ENCODE measurements around the gene HORMAD2. TPM values are rescaled to one million over a fixed set of nuclear protein-coding genes. Genes with fewer than 3 reads are reported as not detected.
A peak's percentile ranks its signal among the peaks of the same experiment; 100 is the strongest.
"Not testable (repeated sequence)": the region's sequence is repeated elsewhere in the genome, so short reads cannot be mapped to it uniquely, and the experiment has no call there.

HORMAD2 gene
- total RNA-seq, 1 experiment from 2014 or later: not detected

DNA sequence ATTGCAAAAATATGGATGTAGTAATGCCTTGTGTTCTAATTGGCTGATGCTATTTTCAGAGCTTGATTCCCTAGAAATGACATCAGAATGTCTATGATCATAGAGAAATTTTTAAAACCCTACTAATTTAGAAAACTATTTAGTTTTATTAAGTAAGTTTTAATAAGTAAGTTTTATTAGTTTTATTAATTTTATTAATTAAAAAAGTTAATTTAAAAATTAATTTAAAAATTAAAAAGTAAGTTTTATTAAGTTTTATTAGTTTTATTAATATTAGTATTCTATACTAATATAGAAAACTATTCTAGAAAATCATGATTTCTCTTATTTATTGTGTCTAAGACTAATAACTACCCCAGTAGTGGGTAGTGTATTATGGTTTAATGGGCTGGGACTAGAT is 8.2 kb downstream of the HORMAD2 start:
- no peak for DNase-seq (ENCODE audit: low read depth)
- in situ Hi-C loops (cut with HindIII; ENCODE audit: low pct_unique_long_range_greater_than_20kb, low sequenced_read_pairs): no loop called here

GRCh38 chr22:30089655-30089974 is 9.4 kb downstream of the HORMAD2 start:
- peak; percentile 29 for DNase-seq (ENCODE audit: low read depth)
- in situ Hi-C loops (cut with HindIII; ENCODE audit: low pct_unique_long_range_greater_than_20kb, low sequenced_read_pairs): no loop called here

DNA sequence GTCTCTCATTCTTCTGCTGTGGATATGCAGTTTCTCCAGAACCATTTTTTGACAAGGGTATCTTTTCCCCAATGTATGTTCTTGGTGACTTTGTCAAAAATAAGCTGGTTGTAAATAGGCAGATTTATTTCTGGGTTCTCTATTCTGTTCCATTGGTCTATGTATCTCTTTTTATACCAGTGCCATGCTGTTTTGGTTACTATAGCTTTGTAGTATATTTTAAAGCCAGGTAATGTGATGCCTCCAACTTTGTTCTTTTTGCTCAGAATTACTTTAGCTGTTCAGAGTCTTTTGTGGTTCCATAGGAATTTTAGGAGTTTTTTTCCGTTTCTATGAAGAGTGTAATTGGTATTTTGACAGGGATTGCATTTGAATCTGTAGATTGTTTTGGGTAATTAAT is 12.4 kb downstream of the HORMAD2 start:
- DNase-seq (ENCODE audit: low read depth): no peak
- in situ Hi-C loops (cut with HindIII; ENCODE audit: low pct_unique_long_range_greater_than_20kb, low sequenced_read_pairs): no loop called here

GRCh38 chr22:30094804-30095203 is 14.5 kb downstream of the HORMAD2 start:
- in situ Hi-C loops (cut with HindIII; ENCODE audit: low pct_unique_long_range_greater_than_20kb, low sequenced_read_pairs): no loop called here

DNA sequence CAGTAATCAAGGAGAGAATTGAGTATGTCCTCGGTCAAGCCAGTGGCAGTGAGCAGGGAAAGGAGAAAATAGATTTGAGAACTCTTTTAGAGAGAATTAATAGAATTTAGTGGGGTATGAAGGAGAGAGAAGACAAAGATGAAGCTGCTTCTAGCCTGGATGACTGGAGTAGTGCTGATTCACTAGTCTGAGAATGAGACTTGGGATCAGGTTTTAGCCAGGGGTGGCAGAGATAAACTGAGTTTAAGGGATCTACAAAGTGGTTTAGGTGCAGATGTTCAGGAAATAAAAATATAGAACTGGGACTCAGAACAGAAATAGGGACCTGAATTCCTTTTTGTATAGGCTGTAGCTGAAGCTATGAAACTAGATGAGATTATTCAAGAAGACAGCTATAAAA is 17.6 kb downstream of the HORMAD2 start:
- DNase-seq (ENCODE audit: low read depth): no peak
- in situ Hi-C loops (cut with HindIII; ENCODE audit: low pct_unique_long_range_greater_than_20kb, low sequenced_read_pairs): no loop called here

More at GRCh38 chr22:30094804-30095203, 14.5 kb downstream of the HORMAD2 start:
- no peak for DNase-seq (ENCODE audit: low read depth)

GRCh38 chr22:30100770-30101169 is 20.5 kb downstream of the HORMAD2 start:
- DNase-seq (ENCODE audit: low read depth); in situ Hi-C loops (cut with HindIII; ENCODE audit: low pct_unique_long_range_greater_than_20kb, low sequenced_read_pairs): not testable (repeated sequence)

- DNase-seq (ENCODE audit: low read depth): no peak
- in situ Hi-C loops (cut with HindIII; ENCODE audit: low pct_unique_long_range_greater_than_20kb, low sequenced_read_pairs): no loop called here
Observed at GRCh38 chr22:30104501-30105156, 24.4 kb downstream of the HORMAD2 start.

GRCh38 chr22:30105483-30105882 is 25.2 kb downstream of the HORMAD2 start:
- no peak for DNase-seq (ENCODE audit: low read depth)
- in situ Hi-C loops (cut with HindIII; ENCODE audit: low pct_unique_long_range_greater_than_20kb, low sequenced_read_pairs): no loop called here

- DNase-seq (ENCODE audit: low read depth): no peak
- in situ Hi-C loops (cut with HindIII; ENCODE audit: low pct_unique_long_range_greater_than_20kb, low sequenced_read_pairs): no loop called here
Observed at GRCh38 chr22:30113494-30113893, 33.2 kb downstream of the HORMAD2 start.

- no peak for DNase-seq (ENCODE audit: low read depth)
- in situ Hi-C loops (cut with HindIII; ENCODE audit: low pct_unique_long_range_greater_than_20kb, low sequenced_read_pairs): no loop called here
Observed at GRCh38 chr22:30114361-30114760, 34.1 kb downstream of the HORMAD2 start.

DNA sequence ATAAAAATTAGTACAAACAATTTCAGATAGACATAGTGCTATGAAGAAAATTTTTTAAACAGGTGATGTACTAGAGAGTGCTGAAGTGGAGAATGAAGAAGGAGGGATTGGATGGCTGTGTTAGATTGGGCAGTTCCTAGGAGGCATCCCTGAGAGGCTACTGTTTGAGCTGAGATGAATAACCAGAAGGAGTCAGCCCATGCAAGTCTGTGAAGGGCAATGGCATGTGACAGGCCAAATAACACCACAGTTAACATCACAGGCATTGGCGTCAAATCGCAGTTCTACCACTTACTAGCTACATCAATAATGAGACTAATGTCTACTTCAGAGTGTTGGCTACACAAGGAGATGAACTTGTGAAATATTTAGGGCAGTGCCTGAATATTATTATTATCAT is 35.4 kb downstream of the HORMAD2 start:
- in situ Hi-C loops (cut with HindIII; ENCODE audit: low pct_unique_long_range_greater_than_20kb, low sequenced_read_pairs): no loop called here
- peak; percentile 12 for DNase-seq (ENCODE audit: low read depth)

DNA sequence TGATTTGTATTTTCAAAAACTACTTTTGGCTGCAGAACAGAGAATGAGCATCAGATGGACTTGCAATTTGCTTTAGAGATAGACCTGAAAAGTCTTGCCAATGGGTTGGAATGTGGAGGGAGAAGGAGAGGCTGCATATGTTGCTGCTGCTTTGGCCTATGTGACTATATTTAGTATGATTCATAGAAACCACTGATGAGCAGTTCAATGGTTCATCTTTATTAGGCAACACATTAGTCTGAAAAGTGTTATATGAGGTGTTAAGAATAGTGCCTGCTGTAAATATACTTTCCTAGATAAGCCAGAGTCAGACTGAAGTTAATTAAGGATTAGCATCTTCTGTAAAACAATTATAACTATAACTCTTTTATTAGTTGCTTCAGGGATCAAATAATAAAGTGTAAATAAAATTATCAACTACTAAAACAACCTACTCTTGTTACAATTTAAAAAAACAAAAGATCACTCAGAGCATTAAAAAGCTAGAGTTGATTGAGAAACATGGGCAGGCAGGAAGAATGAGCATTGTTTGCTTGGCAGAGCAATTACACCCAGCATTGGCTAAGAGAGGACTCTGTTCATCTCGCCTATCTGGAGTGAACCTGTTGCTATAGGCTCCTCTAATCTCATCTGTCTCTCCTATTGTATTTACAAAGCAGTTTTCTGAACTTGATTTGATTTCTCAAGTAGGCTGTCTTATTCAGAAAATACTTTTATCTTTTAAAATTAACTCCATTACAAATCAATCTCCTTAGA is 36.3 kb downstream of the HORMAD2 start:
- in situ Hi-C loops (cut with HindIII; ENCODE audit: low pct_unique_long_range_greater_than_20kb, low sequenced_read_pairs): no loop called here
- no peak for DNase-seq (ENCODE audit: low read depth)

GRCh38 chr22:30117256-30117655 is 37.0 kb downstream of the HORMAD2 start:
- DNase-seq (ENCODE audit: low read depth): no peak
- in situ Hi-C loops (cut with HindIII; ENCODE audit: low pct_unique_long_range_greater_than_20kb, low sequenced_read_pairs): no loop called here

GRCh38 chr22:30118291-30118690 is 38.0 kb downstream of the HORMAD2 start:
- DNase-seq (ENCODE audit: low read depth): no peak
- in situ Hi-C loops (cut with HindIII; ENCODE audit: low pct_unique_long_range_greater_than_20kb, low sequenced_read_pairs): no loop called here

GRCh38 chr22:30121960-30122359 is 41.7 kb downstream of the HORMAD2 start:
- DNase-seq (ENCODE audit: low read depth): no peak
- in situ Hi-C loops (cut with HindIII; ENCODE audit: low pct_unique_long_range_greater_than_20kb, low sequenced_read_pairs): no loop called here

DNA sequence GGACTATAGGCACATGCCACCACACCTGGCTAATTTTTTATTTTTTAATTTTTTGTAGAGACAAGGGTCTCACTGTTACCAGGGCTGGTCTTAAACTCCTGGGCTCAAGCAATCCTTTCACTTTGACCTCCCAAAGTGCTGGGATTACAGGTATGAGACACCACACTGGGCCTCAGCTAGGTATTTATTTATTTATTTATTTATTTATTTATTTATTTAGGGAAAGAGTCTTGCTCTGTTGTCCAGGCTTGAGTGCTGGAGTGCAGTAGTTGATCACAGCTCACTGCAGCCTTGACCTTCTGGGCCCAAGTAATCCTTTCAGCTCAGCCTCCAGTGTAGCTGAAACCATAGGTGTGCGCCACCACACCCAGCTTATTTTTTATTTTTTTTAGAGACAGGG is 43.2 kb downstream of the HORMAD2 start:
- in situ Hi-C loops (cut with HindIII; ENCODE audit: low pct_unique_long_range_greater_than_20kb, low sequenced_read_pairs): no loop called here
- DNase-seq (ENCODE audit: low read depth): no peak

DNA sequence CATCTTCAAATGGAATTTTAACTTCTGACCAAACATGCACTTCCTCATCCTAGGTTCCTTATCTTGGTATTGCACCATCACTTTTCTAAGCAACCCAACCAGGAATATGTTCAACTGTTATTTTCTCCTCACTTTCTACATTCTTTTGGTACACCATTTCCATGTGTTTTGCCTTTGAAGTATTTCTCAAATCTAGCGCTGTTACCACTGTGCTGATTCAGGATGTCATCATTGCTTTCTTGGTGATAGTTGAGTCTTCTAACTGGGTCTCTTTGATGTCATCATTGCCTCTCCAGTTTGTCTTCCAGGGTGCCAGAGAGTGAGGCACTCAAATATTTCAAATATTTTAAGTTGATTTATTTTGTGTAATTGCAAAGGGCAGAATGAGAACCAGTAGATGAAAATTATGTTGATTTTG is 47.5 kb downstream of the HORMAD2 start:
- in situ Hi-C loops (cut with HindIII; ENCODE audit: low pct_unique_long_range_greater_than_20kb, low sequenced_read_pairs): no loop called here
- no peak for DNase-seq (ENCODE audit: low read depth)

GRCh38 chr22:30128511-30128910 is 48.2 kb downstream of the HORMAD2 start:
- in situ Hi-C loops (cut with HindIII; ENCODE audit: low pct_unique_long_range_greater_than_20kb, low sequenced_read_pairs): no loop called here
- DNase-seq (ENCODE audit: low read depth): no peak

DNA sequence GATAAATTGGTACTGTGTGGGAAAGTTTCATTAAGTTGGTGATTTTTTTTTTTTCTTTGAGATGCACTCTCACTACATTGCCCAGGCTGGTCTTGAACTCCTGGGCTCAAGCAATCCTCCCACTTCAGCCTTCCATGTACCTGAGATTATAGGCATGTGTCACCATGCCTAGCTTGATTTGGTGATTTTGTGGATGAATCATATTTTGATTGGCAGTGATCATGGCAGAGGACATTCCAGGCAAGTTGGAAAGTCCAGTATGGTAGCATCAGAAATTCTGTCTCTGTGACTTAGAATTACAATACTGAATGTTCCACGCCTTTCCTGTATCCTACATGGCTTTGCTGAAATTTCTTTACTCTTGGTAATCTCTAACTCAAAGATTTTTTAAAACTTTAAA is 49.4 kb downstream of the HORMAD2 start:
- DNase-seq (ENCODE audit: low read depth): no peak
- in situ Hi-C loops (cut with HindIII; ENCODE audit: low pct_unique_long_range_greater_than_20kb, low sequenced_read_pairs): no loop called here
